Urinary bladder (tissue), 4 donors: Measurements from ENCODE around the gene CRYGD. TPM values are rescaled to one million over a fixed set of nuclear protein-coding genes. Genes with fewer than 3 reads are reported as not detected.
"Not testable (repeated sequence)": the region's sequence is repeated elsewhere in the genome, so short reads cannot be mapped to it uniquely, and the experiment has no call there.

Source experiments
- DNase-seq: peaks from one replicate; pipeline ENCODE4 v3.0.0-alpha.2; 2015; ENCODE audit errors: extremely low spot score
- H3K27ac ChIP-seq: one replicate; pipeline ENCODE4 v1.5.1; 2013; ENCODE audit warnings: low read depth, mild to moderate bottlenecking, moderate library complexity
- H3K36me3 ChIP-seq: one replicate; pipeline ENCODE4 v1.6.1; 2013; ENCODE audit warnings: mild to moderate bottlenecking, moderate library complexity; ENCODE audit not compliant: insufficient read depth
- H3K4me1 ChIP-seq: one replicate; pipeline ENCODE4 v1.6.1; 2013; ENCODE audit warnings: mild to moderate bottlenecking, moderate library complexity; ENCODE audit not compliant: insufficient read depth
- H3K4me3 ChIP-seq: one replicate; pipeline ENCODE4 v1.5.1; 2013; ENCODE audit warnings: low read depth, low read length
- WGBS: extraction: QIAGEN DNeasy Blood & Tissue Kit; methylation state at CpG from one replicate; pipeline ENCODE4 v1.1.7; 2013; 5-methylcytosine and 5-hydroxymethylcytosine counted together
- polyA plus RNA-seq: library from polyadenylated mRNA; stranded (reverse); fragments of 200-250 nt; gene quantifications from one replicate; pipeline ENCODE4 v1.2.3, GENCODE V29; 2013
- total RNA-seq: library from RNA; depleted of rRNA; stranded (reverse); fragments of >200 nt; gene quantifications from one replicate; pipeline ENCODE4 v1.2.3, GENCODE V29; 2014
- donor health status: healthy with polysubstance abuse.
- donor health status: healthy.

Gene CRYGD
- 0.95 TPM for total RNA-seq
- not detected for polyA plus RNA-seq

GRCh38 chr2:208124013-208124715 is at the start of gene CRYGD:
Gene CRYGD, minus strand, starts transcription at chr2:208124524. Its CDS starts 51 bp downstream, at chr2:208124473.
- WGBS: 16% methylated on average over 46 of the region's 46 CpGs
- not testable (repeated sequence) for DNase-seq, H3K4me3 ChIP-seq, H3K27ac ChIP-seq, H3K36me3 ChIP-seq, H3K4me1 ChIP-seq

DNA sequence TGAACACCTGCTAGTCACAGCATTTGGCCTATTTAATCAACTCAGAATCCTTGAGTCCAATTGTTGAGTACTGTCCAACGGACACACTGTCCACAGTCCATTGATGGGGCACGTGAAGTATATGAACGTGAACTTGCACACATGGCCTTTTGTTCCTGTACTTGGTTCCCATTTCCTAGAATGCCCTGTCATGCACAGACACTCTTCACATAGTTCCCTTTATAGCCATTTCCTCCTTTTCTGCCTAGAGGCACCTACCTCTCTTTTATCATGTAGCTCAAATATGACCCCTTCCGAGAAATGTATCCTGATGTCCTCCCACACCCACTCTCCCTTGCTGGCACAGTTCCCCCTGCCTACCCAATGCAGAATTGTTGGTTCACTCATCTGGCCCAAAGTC is 47.8 kb upstream of the CRYGD start:
- no peaks in the 10 kb centered on the region for H3K4me1 ChIP-seq
- no peak overlapping the region for H3K4me3 ChIP-seq
- H3K27ac ChIP-seq: no peak overlapping the region
- no peaks in the 10 kb centered on the region for H3K36me3 ChIP-seq
- WGBS: 70% methylated on average over 4 of the region's 4 CpGs
- DNase-seq: no peak

DNA sequence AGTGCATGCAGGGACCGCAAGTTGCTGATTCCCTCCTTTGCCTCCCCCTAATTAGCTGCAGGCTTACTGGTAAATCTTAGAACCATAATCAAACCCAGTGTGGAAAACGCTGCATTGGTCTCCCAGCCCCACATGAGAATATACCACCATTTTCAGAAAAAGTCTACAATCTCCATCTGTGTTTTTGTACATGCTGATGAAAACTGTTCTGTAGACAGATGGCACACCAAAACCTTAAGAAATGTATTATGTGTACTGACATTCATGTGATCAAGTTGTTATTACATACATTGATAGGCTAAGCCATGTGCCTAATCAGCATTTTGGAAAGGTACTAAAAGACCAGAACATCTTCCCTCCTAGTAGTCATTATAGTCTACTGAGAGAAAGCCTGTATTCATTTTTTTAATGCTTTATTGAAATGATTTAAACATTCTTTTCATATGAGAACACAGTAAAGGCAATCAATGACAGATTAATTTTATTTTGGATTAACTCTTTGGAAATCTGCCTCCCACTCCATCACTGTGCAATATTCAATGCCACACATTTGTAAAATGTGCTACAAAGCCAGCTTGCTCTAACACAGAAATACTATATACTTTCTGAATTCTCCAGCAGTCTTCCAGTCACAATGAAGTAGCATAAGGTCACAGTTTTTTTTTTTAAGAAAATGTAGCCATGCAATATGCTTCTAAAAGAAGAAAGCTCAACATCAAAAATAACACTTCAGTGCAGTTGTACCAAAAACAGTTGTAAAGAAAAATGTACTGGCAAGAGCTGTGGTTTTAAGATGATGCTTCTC is 40.8 kb upstream of the CRYGD start:
- no peaks in the 10 kb centered on the region for H3K36me3 ChIP-seq
- H3K27ac ChIP-seq: no peak overlapping the region
- H3K4me3 ChIP-seq: no peak overlapping the region
- no peak for DNase-seq
- H3K4me1 ChIP-seq: no peaks in the 10 kb centered on the region
- 76% methylated on average over 2 of the region's 2 CpGs for WGBS

DNA sequence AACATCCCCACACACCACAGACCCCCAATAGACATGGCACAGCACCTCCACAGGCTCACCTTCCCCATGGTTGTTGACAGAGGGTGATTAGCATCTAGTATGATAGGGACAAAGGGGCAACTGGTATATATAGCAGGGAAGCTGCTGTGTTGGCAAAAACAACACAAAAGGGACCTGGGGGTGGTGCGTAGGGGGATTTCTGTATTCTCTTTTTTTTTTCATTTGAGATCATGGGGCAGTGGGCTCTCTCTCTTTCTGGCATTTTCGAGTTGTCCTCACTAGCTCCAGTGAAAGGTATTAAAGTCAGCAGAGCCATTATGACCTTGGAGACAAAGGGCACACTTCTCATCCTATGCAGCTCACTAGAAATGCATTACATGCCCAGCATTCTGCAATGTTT is 39.2 kb upstream of the CRYGD start, which contains the start of gene CRYGA:
CRYGA (minus strand) TSS at position 101 of the 400 bp plus-strand sequence; CDS start at position 68, 33 bp downstream.
- no peaks in the 10 kb centered on the region for H3K36me3 ChIP-seq
- H3K27ac ChIP-seq: no peak within 1 kb of the TSS
- DNase-seq: no peak
- 80% methylated on average over 2 of the region's 2 CpGs for WGBS
- no peaks in the 10 kb centered on the region for H3K4me1 ChIP-seq
- H3K4me3 ChIP-seq: no peak within 1 kb of the TSS

GRCh38 chr2:208156439-208156838 is 32.1 kb upstream of the CRYGD start:
- Histone ChIP-seq H3K27ac (no peak overlapping the region), H3K4me1 (no peaks in the 10 kb centered on the region), H3K36me3 (no peaks in the 10 kb centered on the region), H3K4me3 (no peak overlapping the region)
- WGBS: 85% methylated on average over 2 of the region's 2 CpGs
- DNase-seq: no peak

- no peak overlapping the region for H3K27ac ChIP-seq
- DNase-seq: no peak
- H3K4me3 ChIP-seq: no peak overlapping the region
- no peaks in the 10 kb centered on the region for H3K4me1 ChIP-seq
- no peaks in the 10 kb centered on the region for H3K36me3 ChIP-seq
These were observed 28.8 kb upstream of the CRYGD start for GRCh38 chr2:208153156-208153555.

GRCh38 chr2:208150956-208151355 is 26.6 kb upstream of the CRYGD start:
- WGBS: 85% methylated on average over 1 of the region's 1 CpG
- no peak overlapping the region for H3K27ac ChIP-seq
- DNase-seq: no peak
- H3K4me1 ChIP-seq: no peaks in the 10 kb centered on the region
- no peak overlapping the region for H3K4me3 ChIP-seq
- no peaks in the 10 kb centered on the region for H3K36me3 ChIP-seq

DNA sequence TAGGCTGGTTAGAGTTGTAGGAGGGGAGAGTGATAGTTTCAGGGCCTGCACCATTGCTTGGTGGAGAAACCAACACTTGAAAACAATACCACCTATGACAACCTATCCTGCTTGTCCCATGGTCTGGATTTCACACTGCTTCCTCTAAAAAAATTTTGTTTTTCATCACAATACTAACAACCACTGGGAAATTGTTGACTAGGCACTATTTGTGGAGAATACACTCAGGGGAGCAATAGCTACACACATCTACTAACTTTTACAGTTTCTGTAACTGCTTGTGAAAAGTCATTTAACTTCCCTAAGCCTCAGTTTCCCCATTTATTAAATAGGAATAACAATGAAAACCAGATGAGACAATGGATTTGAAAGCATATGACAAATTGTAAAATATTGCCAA is 25.8 kb upstream of the CRYGD start:
- Histone ChIP-seq H3K27ac (no peak overlapping the region), H3K36me3 (no peaks in the 10 kb centered on the region), H3K4me3 (no peak overlapping the region), H3K4me1 (no peaks in the 10 kb centered on the region)
- no peak for DNase-seq

DNA sequence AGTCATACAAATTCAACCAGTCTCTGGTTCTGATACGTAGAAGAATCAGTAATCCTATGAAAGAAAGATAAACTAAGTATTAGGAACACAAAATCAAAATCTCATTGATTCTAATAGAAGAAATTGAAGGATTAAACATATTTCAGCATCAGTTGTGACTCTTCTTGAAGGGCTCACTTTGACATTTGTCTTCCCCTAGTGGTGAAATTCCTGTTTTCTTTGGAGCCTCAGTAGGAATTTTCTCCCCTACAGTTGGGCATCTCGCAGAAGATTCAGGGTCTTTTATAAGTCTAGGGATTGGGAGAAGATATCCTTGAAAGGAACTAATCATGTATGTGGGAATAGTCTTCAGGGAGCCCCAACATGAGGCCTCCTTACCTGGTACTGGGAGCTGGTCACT is 24.5 kb upstream of the CRYGD start:
- 80% methylated on average over 2 of the region's 2 CpGs for WGBS
- DNase-seq: no peak
- no peak overlapping the region for H3K4me3 ChIP-seq
- H3K27ac ChIP-seq: no peak overlapping the region
- H3K36me3 ChIP-seq: no peaks in the 10 kb centered on the region
- no peaks in the 10 kb centered on the region for H3K4me1 ChIP-seq

DNA sequence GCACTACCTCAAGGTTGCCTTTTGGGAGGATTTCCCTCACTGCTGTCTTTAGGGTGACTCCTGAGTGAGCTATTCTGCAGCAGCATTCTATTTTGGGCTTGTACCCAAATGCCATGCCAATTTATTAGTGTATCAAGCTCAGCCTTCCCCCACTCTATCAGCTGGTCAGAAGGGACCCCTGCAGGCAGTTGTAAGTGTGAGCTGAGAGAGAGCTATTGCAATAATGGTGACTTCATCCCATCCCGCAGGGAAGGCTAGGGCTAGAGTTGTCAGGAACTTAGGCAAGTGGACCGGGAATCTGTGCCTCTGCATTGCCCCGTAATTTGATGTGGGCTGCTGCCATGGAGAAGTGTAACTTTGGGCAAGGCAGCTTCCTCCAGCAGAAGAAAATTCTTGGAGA is 23.4 kb upstream of the CRYGD start:
- no peak for DNase-seq
- H3K27ac ChIP-seq: no peak overlapping the region
- no peaks in the 10 kb centered on the region for H3K36me3 ChIP-seq
- H3K4me1 ChIP-seq: no peaks in the 10 kb centered on the region
- H3K4me3 ChIP-seq: no peak overlapping the region
- WGBS: 82% methylated on average over 3 of the region's 3 CpGs

- no peak overlapping the region for H3K4me3 ChIP-seq
- DNase-seq: no peak
- H3K4me1 ChIP-seq: no peaks in the 10 kb centered on the region
- H3K36me3 ChIP-seq: no peaks in the 10 kb centered on the region
- no peak overlapping the region for H3K27ac ChIP-seq
These were observed 22.7 kb upstream of the CRYGD start for GRCh38 chr2:208147008-208147407.

DNA sequence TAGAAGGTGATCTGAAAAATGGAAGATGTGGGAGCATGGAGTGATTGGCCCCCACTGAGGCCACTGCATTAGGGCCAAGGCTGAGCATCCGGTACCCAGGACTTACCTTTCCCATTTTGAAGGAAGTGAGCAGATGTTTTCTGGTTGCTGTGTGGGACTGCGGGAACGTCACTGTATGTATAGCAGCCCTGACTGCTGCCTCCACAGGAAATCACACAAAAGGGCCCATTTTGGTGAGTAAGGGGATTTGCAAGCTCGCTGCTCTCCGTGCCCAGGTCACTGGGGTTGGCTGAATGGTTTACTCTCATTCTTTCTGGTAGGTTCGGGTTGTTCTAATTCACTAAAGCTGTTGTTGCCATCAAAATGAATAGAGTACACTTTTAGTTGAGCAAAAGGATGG is 21.7 kb upstream of the CRYGD start, which contains the start of gene CRYGB:
CRYGB (minus strand) TSS at position 153 of the 400 bp plus-strand sequence; CDS start at position 115, 38 bp downstream.
- H3K36me3 ChIP-seq: no peaks in the 10 kb centered on the region
- H3K4me1 ChIP-seq: no peaks in the 10 kb centered on the region
- DNase-seq: no peak
- H3K27ac ChIP-seq: no peak within 1 kb of the TSS
- H3K4me3 ChIP-seq: no peak within 1 kb of the TSS
- WGBS: 88% methylated on average over 6 of the region's 6 CpGs

GRCh38 chr2:208142925-208143799 is 18.8 kb upstream of the CRYGD start:
- H3K4me3 ChIP-seq: no peak overlapping the region
- 79% methylated on average over 14 of the region's 14 CpGs for WGBS
- DNase-seq: no peak
- no peaks in the 10 kb centered on the region for H3K4me1 ChIP-seq
- H3K27ac ChIP-seq: no peak overlapping the region
- H3K36me3 ChIP-seq: no peaks in the 10 kb centered on the region
